ENCODE results near the gene USP32.
"Not testable (repeated sequence)": the region's sequence is repeated elsewhere in the genome, so short reads cannot be mapped to it uniquely, and the experiment has no call there.

Gene USP32

GRCh38 chr17:60392042-60392844 is at the start of gene USP32:
USP32 (minus strand) TSS chr17:60392133; CDS start chr17:60391939, 194 bp downstream.
- DNase-seq (ENCODE audit: low spot score) = peak; percentile 96

- no peak for DNase-seq (ENCODE audit: low spot score)
Measured at GRCh38 chr17:60439501-60439900, 47.6 kb upstream of the USP32 start.

- no peak for DNase-seq (ENCODE audit: low spot score)
Measured at GRCh38 chr17:60436676-60437075, 44.7 kb upstream of the USP32 start.

GRCh38 chr17:60435244-60436167 is 43.6 kb upstream of the USP32 start:
- DNase-seq (ENCODE audit: low spot score) = peak; percentile 92

GRCh38 chr17:60433021-60433997 is 41.4 kb upstream of the USP32 start:
- not testable (repeated sequence) for DNase-seq (ENCODE audit: low spot score)

- not testable (repeated sequence) for DNase-seq (ENCODE audit: low spot score)
Measured at GRCh38 chr17:60430561-60430960, 38.6 kb upstream of the USP32 start.

- DNase-seq (ENCODE audit: low spot score) = not testable (repeated sequence)
Measured at GRCh38 chr17:60428491-60428890, 36.6 kb upstream of the USP32 start.

- no peak for DNase-seq (ENCODE audit: low spot score)
Measured at GRCh38 chr17:60426596-60426995, 34.7 kb upstream of the USP32 start.

GRCh38 chr17:60425626-60426025 is 33.7 kb upstream of the USP32 start:
- no peak for DNase-seq (ENCODE audit: low spot score)

GRCh38 chr17:60423865-60424264 is 31.9 kb upstream of the USP32 start:
- DNase-seq (ENCODE audit: low spot score) = no peak

GRCh38 chr17:60422162-60422665 is 30.3 kb upstream of the USP32 start, which contains the start of gene CHCT1:
CHCT1 (plus strand) TSS chr17:60422489; CDS start chr17:60422593, 104 bp downstream.
- DNase-seq (ENCODE audit: low spot score) = no peak

GRCh38 chr17:60421273-60422161 is 29.6 kb upstream of the USP32 start:
- peak; percentile 77 for DNase-seq (ENCODE audit: low spot score)

GRCh38 chr17:60419875-60420274 is 27.9 kb upstream of the USP32 start:
- DNase-seq (ENCODE audit: low spot score) = not testable (repeated sequence)

GRCh38 chr17:60419003-60419402 is 27.1 kb upstream of the USP32 start:
- not testable (repeated sequence) for DNase-seq (ENCODE audit: low spot score)

- peak; percentile 83 for DNase-seq (ENCODE audit: low spot score)
Measured at GRCh38 chr17:60416368-60416925, 24.5 kb upstream of the USP32 start.

- no peak for DNase-seq (ENCODE audit: low spot score)
Measured at GRCh38 chr17:60415146-60415545, 23.2 kb upstream of the USP32 start.

- DNase-seq (ENCODE audit: low spot score) = no peak
Measured at GRCh38 chr17:60412701-60413100, 20.8 kb upstream of the USP32 start.

GRCh38 chr17:60410001-60410400 is 18.1 kb upstream of the USP32 start:
- DNase-seq (ENCODE audit: low spot score) = no peak

GRCh38 chr17:60406887-60407286 is 15.0 kb upstream of the USP32 start:
- DNase-seq (ENCODE audit: low spot score) = no peak

GRCh38 chr17:60403962-60404361 is 12.0 kb upstream of the USP32 start:
- DNase-seq (ENCODE audit: low spot score) = no peak

All from Ammon's horn (tissue), 1 donor.